HG03439 (cell line): ENCODE results near the gene COG4.
"Not testable (repeated sequence)": the region's sequence is repeated elsewhere in the genome, so short reads cannot be mapped to it uniquely, and the experiment has no call there.

ENCODE experiments used
- ATAC-seq: cut with Tn5 transposase; IDR thresholded peaks from one replicate; pipeline ENCODE4 v1.9.1; 2021; ENCODE audit warnings: mild to moderate bottlenecking, moderate library complexity; ENCODE audit not compliant: unreplicated experiment

COG4 gene

GRCh38 chr16:70523076-70523742, at the start of gene COG4:
TSS of gene COG4 (minus strand) at chr16:70523554. CDS start at chr16:70523543, 11 bp downstream.
- peak; percentile 62 for ATAC-seq

GRCh38 chr16:70572926-70573270, 49.5 kb upstream of the COG4 start:
- ATAC-seq = no peak

GRCh38 chr16:70572050-70572925, 48.9 kb upstream of the COG4 start:
- no peak for ATAC-seq

GRCh38 chr16:70571623-70572022, 48.3 kb upstream of the COG4 start:
- ATAC-seq = no peak

GRCh38 chr16:70570967-70571570, 47.7 kb upstream of the COG4 start:
- no peak for ATAC-seq

- ATAC-seq = no peak
These were observed 46.4 kb upstream of the COG4 start for GRCh38 chr16:70569752-70570151.

GRCh38 chr16:70568601-70569237, 45.4 kb upstream of the COG4 start:
- ATAC-seq = no peak

- ATAC-seq = no peak
These were observed 41.7 kb upstream of the COG4 start for GRCh38 chr16:70565053-70565452.

- no peak for ATAC-seq
These were observed 40.3 kb upstream of the COG4 start for GRCh38 chr16:70563636-70564035.

- no peak for ATAC-seq
These were observed 38.3 kb upstream of the COG4 start for GRCh38 chr16:70561623-70562022.

GRCh38 chr16:70556063-70556462, 32.7 kb upstream of the COG4 start:
- no peak for ATAC-seq

GRCh38 chr16:70553645-70554044, 30.3 kb upstream of the COG4 start:
- ATAC-seq = no peak

GRCh38 chr16:70552675-70553074, 29.3 kb upstream of the COG4 start:
- ATAC-seq = no peak

GRCh38 chr16:70551788-70552187, 28.4 kb upstream of the COG4 start:
- ATAC-seq = no peak

- ATAC-seq = no peak
These were observed 26.7 kb upstream of the COG4 start for GRCh38 chr16:70550082-70550481.

- no peak for ATAC-seq
These were observed 25.6 kb upstream of the COG4 start for GRCh38 chr16:70548936-70549335.

- no peak for ATAC-seq
These were observed 21.2 kb upstream of the COG4 start for GRCh38 chr16:70544548-70544947.

- ATAC-seq = no peak
These were observed 17.6 kb upstream of the COG4 start for GRCh38 chr16:70540994-70541393.

- no peak for ATAC-seq
These were observed 11.6 kb upstream of the COG4 start for GRCh38 chr16:70534971-70535370.

GRCh38 chr16:70529954-70530353, 6.6 kb upstream of the COG4 start:
- ATAC-seq = not testable (repeated sequence)

- no peak for ATAC-seq
These were observed 5.9 kb upstream of the COG4 start for GRCh38 chr16:70529051-70529777.
